Stimulated activated CD8-positive, alpha-beta memory T cell treated with anti-CD3 and anti-CD28 coated beads, Interleukin-4, amount 100 ng/mL, for 1 hour (primary cell): Measurements from ENCODE around the gene NAA25.
"Not testable (repeated sequence)": the region's sequence is repeated elsewhere in the genome, so short reads cannot be mapped to it uniquely, and the experiment has no call there.

Experiments used
- DNase-seq, 2 donors: peaks; one replicate each; pipeline ENCODE4 v3.0.0-alpha.2; 2020; ENCODE audit warnings: low read depth in 2 of 2, low spot score in 1 of 2

Gene NAA25

GRCh38 chr12:112116232-112117060, 7.9 kb upstream of the NAA25 start:
- DNase-seq, result no peak

GRCh38 chr12:112115259-112116045, 6.9 kb upstream of the NAA25 start:
- no peak for DNase-seq

- no peak for DNase-seq
These were observed 4.0 kb upstream of the NAA25 start for GRCh38 chr12:112112409-112113133.

GRCh38 chr12:112111931-112112330, 3.3 kb upstream of the NAA25 start:
- DNase-seq, result no peak

- DNase-seq, result not testable (repeated sequence)
These were observed 2.4 kb upstream of the NAA25 start for GRCh38 chr12:112110787-112111662.

GRCh38 chr12:112107306-112108201, 1.0 kb downstream of the NAA25 start:
- no peak for DNase-seq

- DNase-seq, result no peak
These were observed 2.7 kb downstream of the NAA25 start for GRCh38 chr12:112105891-112106290.

GRCh38 chr12:112103758-112104503, 4.7 kb downstream of the NAA25 start:
- DNase-seq, result no peak

- not testable (repeated sequence) for DNase-seq
These were observed 5.8 kb downstream of the NAA25 start for GRCh38 chr12:112102746-112103145.

GRCh38 chr12:112102127-112102526, 6.5 kb downstream of the NAA25 start:
- DNase-seq, result no peak

GRCh38 chr12:112100500-112100899, 8.1 kb downstream of the NAA25 start:
- DNase-seq, result not testable (repeated sequence)

- DNase-seq, result no peak
These were observed 10.9 kb downstream of the NAA25 start for GRCh38 chr12:112097641-112098040.

GRCh38 chr12:112096667-112097066, 11.9 kb downstream of the NAA25 start:
- no peak for DNase-seq

GRCh38 chr12:112096070-112096469, 12.5 kb downstream of the NAA25 start:
- DNase-seq, result no peak

GRCh38 chr12:112091563-112091962, 17.0 kb downstream of the NAA25 start:
- no peak for DNase-seq

- DNase-seq, result no peak
These were observed 20.7 kb downstream of the NAA25 start for GRCh38 chr12:112087851-112088250.

- no peak for DNase-seq
These were observed 21.3 kb downstream of the NAA25 start for GRCh38 chr12:112087055-112087850.

- no peak for DNase-seq
These were observed 42.0 kb downstream of the NAA25 start for GRCh38 chr12:112066566-112066965.
